HG03460 (cell line): ENCODE data around the gene CFAP299.
"Not testable (repeated sequence)": the region's sequence is repeated elsewhere in the genome, so short reads cannot be mapped to it uniquely, and the experiment has no call there.

ENCODE experiments used
- ATAC-seq: cut with Tn5 transposase; IDR thresholded peaks from one replicate; pipeline ENCODE4 v1.9.1; 2021; ENCODE audit not compliant: unreplicated experiment

Gene CFAP299

GRCh38 chr4:80335554-80336358, at the start of gene CFAP299:
Gene CFAP299, plus strand, starts transcription at chr4:80335730.
- peak; percentile 97 for ATAC-seq

DNA sequence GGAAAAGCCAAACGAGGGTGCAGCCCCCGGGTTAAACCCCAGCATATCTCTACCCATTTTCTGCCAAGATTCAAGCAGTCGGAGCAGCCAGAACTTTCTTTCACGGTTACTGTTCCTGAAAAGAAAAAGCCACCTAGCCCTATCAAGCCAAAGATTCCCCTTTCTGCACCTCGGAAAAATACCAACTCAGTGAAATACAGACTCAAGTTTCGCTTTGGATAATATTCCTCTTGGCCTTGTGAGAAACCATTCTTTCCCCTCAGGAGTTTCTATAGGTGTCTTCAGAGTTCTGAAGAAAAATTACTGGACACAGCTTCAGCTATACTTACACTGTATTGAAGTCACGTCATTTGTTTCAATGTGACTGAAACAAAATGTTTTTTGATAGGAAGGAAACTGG, 49.1 kb upstream of the CFAP299 start:
- no peak for ATAC-seq

DNA sequence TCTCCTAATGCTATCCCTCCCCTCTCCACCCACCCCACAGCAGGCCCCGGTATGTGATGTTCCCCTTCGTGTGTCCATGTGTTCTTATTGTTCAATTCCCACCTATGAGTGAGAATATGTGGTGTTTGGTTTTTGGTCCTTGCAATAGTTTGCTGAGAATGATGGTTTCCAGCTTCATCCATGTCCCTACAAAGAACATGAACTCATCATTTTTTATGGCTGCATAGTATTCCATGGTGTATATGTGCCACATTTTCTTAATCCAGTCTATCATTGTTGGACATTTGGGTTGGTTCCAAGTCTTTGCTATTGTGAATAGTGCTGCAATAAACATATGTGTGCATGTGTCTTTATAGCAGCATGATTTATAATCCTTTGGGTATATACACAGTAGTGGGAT, 44.9 kb upstream of the CFAP299 start:
- not testable (repeated sequence) for ATAC-seq

DNA sequence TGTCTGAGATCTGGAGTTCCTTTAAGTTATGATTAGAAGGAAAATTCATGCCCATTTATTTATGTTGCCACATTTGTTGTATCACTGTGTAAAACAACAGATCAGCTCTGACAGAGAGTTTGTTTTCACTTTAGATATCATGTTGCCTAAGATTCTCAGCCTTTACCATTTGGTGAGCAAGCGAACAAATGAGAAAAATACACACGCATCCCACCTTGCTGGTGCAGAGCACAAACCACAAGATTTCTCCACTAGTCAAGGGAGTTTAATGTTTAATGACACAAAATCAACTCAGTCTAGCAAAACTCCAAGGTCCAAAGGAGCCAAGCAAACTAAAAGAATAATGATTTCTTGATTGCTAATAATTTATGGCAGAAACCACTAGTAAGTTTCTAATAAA, 41.3 kb upstream of the CFAP299 start:
- no peak for ATAC-seq

DNA sequence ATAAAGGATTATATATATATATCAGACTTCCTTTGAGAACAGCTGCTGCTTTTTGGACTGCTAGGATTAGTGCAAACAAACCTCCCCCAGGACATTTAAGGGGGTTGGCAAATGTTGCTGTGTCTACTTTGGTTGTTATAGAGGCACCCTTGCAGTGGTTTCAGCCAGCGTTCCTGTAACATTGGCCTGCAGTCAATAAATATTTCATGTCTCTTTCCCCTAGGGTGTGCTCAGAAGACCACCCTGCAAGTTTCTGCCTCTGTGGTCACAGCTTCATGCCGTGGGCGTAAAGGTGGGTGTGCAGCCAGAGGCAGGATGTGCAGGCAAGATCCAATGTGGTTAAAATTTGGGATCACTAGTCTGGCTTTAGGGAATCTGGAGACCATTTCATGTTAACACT, 40.2 kb upstream of the CFAP299 start:
- no peak for ATAC-seq

GRCh38 chr4:80295826-80296225, 39.7 kb upstream of the CFAP299 start:
- no peak for ATAC-seq

DNA sequence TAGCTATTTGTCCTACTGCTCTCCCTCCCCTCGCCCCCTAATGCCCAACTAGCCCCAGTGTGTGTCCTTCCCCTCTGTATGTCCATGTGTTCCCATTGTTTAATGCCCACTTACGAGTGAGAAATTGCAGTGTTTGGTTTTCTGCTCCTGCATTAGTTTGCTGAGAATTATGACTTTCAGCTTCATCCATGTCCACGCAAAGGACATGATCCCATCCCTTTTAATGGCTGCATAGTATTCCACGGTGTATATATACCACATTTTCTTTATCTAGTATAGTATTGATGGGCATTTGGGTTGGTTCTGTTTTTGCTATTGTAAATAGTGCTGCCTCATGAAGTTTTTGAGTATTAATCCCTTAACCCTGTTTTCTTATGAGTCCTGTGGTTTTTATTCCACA, 33.6 kb upstream of the CFAP299 start:
- ATAC-seq: no peak

- ATAC-seq: no peak
Measured at GRCh38 chr4:80302616-80303223, 32.8 kb upstream of the CFAP299 start.

GRCh38 chr4:80305466-80305865, 30.1 kb upstream of the CFAP299 start:
- ATAC-seq: no peak

DNA sequence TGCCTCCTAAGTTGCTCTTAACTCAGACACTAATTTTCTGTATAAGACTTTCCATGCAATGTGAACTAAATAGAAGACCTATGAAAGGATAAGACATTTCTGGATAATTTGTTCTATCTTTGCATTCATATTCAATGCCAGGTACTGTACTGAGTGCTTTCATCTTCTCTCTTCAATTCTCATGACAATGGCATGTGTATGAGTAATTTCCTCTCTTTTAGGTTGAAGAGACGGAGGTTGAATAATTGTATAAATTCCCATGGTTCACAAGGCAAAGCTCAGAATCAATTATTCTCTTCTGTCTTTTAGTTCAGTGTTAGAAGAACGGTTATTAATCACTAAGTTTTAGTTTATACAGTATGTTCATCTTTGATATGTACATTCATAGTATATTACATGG, 29.3 kb upstream of the CFAP299 start:
- ATAC-seq: no peak

DNA sequence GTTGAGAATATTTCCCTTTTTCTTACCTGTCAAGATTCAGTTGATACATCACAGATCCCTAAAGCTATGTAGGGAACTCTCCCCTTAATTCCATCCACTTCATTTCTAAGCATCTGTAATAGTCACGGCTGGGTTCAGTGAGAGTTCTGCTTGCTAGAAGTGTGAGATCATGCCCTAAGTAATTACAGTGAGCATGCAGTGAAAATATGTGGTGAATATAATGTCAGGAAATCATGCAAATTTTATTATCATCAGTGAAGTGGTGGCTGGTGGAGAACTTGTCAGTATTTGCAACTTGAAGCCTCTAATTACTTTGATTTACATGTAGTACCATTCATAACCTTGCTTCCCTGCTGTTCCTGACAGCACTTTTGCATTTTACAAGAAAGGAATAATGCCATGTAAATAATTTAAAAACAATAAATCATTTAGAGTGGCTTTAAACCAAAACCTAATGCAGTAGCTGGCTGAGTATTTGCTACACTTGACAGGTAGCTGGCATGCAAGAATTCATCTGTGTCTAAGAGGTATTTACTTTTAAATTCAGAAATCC, 28.3 kb upstream of the CFAP299 start:
- ATAC-seq: no peak

DNA sequence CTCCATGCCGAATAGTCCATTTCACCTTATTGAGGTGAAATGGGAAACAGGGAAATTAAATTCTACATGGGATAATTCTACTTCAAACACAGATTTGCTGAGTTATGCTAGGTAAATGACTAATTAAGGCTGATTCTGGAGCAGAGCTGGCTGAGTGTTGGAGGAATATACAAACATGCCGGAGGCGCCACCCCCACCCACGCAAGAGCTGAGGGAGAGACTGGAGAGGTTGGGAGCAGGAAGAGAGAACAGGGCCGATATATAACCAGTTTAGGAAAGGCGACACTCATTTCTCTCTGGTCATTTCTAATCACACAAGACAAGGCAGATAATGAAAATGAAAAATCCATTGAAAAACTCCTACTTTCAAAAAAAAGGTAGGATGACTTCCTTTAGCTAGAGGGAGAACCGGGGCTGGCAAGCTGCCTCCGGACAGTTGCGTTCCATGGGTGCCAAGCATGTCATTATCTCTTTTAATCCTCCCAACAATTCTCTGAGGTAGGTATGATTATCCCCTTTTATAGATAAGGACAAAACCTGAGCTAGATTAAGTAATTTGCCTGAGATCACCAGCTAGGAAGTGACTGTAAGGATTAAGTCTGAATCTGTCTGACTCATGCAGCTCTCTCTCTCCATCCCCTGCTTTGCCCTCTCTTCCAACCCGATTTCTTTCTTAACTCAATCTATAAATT, 27.6 kb upstream of the CFAP299 start:
- ATAC-seq: no peak

DNA sequence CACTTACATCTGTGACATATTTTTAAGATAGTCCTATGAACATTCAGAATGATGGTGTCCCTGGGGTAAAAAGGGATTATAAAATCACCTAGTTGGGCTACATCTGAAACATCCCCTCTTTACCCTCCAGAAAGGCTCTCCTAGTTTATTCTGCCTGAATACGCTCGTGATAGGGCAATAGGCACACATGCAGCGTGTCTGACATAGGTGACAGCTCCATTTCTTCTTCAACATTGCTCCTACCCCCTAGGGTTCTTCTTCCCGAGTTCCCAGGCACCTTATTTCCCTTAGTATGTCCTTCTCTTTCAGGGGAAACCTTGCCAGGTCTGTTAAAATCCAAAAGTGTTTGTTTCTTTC, 27.1 kb upstream of the CFAP299 start:
- no peak for ATAC-seq

GRCh38 chr4:80309294-80310004, 26.1 kb upstream of the CFAP299 start:
- ATAC-seq: no peak

GRCh38 chr4:80311130-80311529, 24.4 kb upstream of the CFAP299 start:
- no peak for ATAC-seq

GRCh38 chr4:80312124-80312523, 23.4 kb upstream of the CFAP299 start:
- no peak for ATAC-seq

GRCh38 chr4:80313627-80314026, 21.9 kb upstream of the CFAP299 start:
- no peak for ATAC-seq

DNA sequence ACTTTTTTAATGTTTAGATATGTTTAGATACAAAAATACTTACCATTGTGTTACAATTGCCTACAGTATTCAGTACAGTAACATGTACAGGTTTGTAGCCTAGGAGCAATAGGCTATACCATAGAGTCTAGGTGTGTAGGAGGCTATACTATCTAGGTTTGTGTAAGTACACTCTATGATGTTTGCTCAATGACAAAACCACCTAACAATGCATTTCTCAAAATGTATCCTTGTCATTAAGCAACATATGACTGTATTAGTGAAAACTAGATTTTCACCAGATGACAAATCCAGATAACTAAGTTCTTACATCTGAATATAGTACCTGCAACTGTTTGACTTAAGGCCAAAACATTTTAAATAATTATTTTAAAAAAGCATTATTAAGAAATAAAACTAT, 19.7 kb upstream of the CFAP299 start:
- ATAC-seq: not testable (repeated sequence)

GRCh38 chr4:80321341-80321740, 14.2 kb upstream of the CFAP299 start:
- no peak for ATAC-seq

DNA sequence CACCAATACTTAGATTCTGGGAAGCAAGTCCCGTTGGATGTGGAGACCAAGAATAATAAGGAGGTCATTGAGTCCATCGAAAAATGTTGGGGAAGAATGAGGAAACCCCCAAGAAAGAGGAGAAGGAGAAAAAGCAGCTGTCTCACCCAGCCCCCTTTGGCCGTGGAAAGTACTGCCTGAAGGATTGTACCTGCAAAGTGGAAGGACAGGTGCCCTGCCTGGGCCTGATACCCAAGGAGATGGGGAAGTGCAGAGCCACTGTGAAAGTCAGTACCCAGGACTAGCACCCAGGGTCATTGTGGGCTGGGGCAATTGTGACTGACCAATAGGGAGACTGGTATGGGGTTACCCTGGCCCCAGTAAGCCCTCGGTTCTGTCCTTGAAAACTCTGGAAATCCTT, 13.8 kb upstream of the CFAP299 start:
- no peak for ATAC-seq

DNA sequence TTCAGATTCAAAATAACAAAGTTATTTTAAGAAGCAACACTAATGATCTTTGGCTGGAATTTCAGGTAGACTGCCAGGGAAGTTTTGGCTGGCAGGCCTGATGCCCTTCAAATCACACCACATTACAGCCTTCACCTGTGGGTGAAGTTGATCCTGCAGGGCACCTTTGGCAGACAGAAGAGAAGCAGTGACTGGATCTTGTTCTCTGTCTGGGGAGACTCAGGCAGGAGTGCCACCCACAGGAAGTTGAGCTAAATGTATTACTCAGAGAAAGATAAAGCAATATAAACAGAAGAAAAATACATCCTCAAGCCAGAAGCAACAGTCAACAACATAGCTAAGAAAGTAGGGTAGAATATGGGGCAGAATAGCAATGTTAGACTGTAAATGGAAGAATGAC, 12.8 kb upstream of the CFAP299 start:
- ATAC-seq: no peak
